Caco-2 (cell line): ENCODE data around the gene RUNX2. TPM values are rescaled to one million over a fixed set of nuclear protein-coding genes. Genes with fewer than 3 reads are reported as not detected.

Experiments used
- BruUV-seq: library from RNA; stranded (reverse); fragments of 400-500 nt; replicated peaks from 2 replicates; lab custom pipeline; 2021; lab: Mats Ljungman, UMichigan
- CTCF ChIA-PET: fragments of 300-600 bp; sonication (Branson Sonifier 250); formaldehyde crosslinking; loops from one replicate; lab custom pipeline; 2022; ENCODE audit warnings: antibody characterized with exemption; lab: Charles Lee
- POLR2A ChIA-PET: fragments of 300-600 bp; sonication (Branson Sonifier 250); formaldehyde crosslinking; loops from one replicate; lab custom pipeline; 2022; ENCODE audit warnings: antibody characterized with exemption; lab: Charles Lee
- DNase-seq, 2 experiments: peaks; one replicate each; pipeline versions ENCODE4 v3.0.0 to v3.0.0-alpha.2; 2020 to 2022
- H3K27me3 ChIP-seq: replicated peaks from 2 replicates; pipeline ENCODE4 v1.6.0; 2011; ENCODE audit warnings: low read length; ENCODE audit not compliant: control insufficient read depth, insufficient read depth
- H3K36me3 ChIP-seq: 2 replicates; pipeline ENCODE4 v1.5.1; 2011; ENCODE audit warnings: low read length; ENCODE audit not compliant: control insufficient read depth, insufficient read depth
- H3K4me1 ChIP-seq: fragments of 250-450 bp; sonication (Bioruptor Pico); 2 replicates; pipeline ENCODE4 v1.5.1; 2020; ENCODE audit warnings: mild to moderate bottlenecking
- H3K4me3 ChIP-seq: 2 replicates; pipeline ENCODE4 v1.5.1; 2011; ENCODE audit warnings: low read depth, mild to moderate bottlenecking, control low read depth, low read length
- H3K9me3 ChIP-seq: fragments of 250-450 bp; sonication (Bioruptor Pico); 2 replicates; pipeline ENCODE4 v1.5.1; 2020; ENCODE audit warnings: mild to moderate bottlenecking, moderate library complexity
- H3K27ac Mint-ChIP-seq: one replicate; pipeline ENCODE4 v1.8.0; 2022; ENCODE audit warnings: mixed read lengths; ENCODE audit not compliant: unreplicated experiment
- H3K27me3 Mint-ChIP-seq: one replicate; pipeline ENCODE4 v1.8.0; 2022; ENCODE audit warnings: mixed read lengths; ENCODE audit not compliant: insufficient read depth, unreplicated experiment
- H3K36me3 Mint-ChIP-seq: one replicate; pipeline ENCODE4 v1.8.0; 2022; ENCODE audit warnings: mild to moderate bottlenecking, mixed read lengths; ENCODE audit not compliant: insufficient read depth, unreplicated experiment
- H3K4me1 Mint-ChIP-seq: one replicate; pipeline ENCODE4 v1.8.0; 2022; ENCODE audit warnings: low read depth, mixed read lengths; ENCODE audit not compliant: unreplicated experiment
- H3K4me3 Mint-ChIP-seq: one replicate; pipeline ENCODE4 v1.8.0; 2022; ENCODE audit warnings: mild to moderate bottlenecking, moderate library complexity, mixed read lengths; ENCODE audit not compliant: unreplicated experiment
- H3K9me3 Mint-ChIP-seq: one replicate; pipeline ENCODE4 v1.8.0; 2022; ENCODE audit warnings: mixed read lengths; ENCODE audit not compliant: unreplicated experiment
- CTCF ChIP-seq, 2 experiments: fragments of 200-600 bp in 1 of 2; IDR thresholded peaks; 1 replicate in 1 of 2; 2 replicates in 1 of 2; pipeline versions ENCODE4 v1.5.1 to v1.8.0; 2011 to 2022; ENCODE audit warnings: antibody characterized with exemption in 1 of 2, control low read depth in 1 of 2, inconsistent platforms in 1 of 2, low read depth in 1 of 2, low read length in 1 of 2, mild to moderate bottlenecking in 1 of 2, moderate library complexity in 1 of 2; ENCODE audit not compliant: insufficient read depth in 1 of 2, severe bottlenecking in 1 of 2, unreplicated experiment in 1 of 2
- intact Hi-C: fragments of 100-400 bp; cut with micrococcal nuclease; formaldehyde crosslinking; loops from one replicate; pipeline ENCODE4 v1.10.0; 2022; ENCODE audit not compliant: unreplicated experiment
- total RNA-seq: library from RNA; stranded (reverse); gene quantifications from 2 replicates; pipeline ENCODE4 v1.2.3, GENCODE V29; 2022

Gene RUNX2
- total RNA-seq, 1 experiment from 2014 or later: not detected

- H3K4me1 ChIP-seq: peaks cover 10% of the 10 kb centered on the region
- Mint-ChIP-seq H3K9me3 (no peaks in the 10 kb centered on the region), H3K36me3 (no peaks in the 10 kb centered on the region), H3K27me3 (no peaks in the 10 kb centered on the region), H3K27ac (no peak overlapping the region), H3K4me3 (no peak overlapping the region), H3K4me1 (no peaks in the 10 kb centered on the region)
- DNase-seq: no peak
- H3K4me3 ChIP-seq: no peak overlapping the region
- intact Hi-C loops: no loop called here
- no TSS peak for BruUV-seq
- TF ChIP-seq CTCF (IDR thresholded peaks at IDR 0.05; ENCODE audit: insufficient read depth in 1 of 2, low read depth in 1 of 2, low read length in 1 of 2, severe bottlenecking in 1 of 2, unreplicated experiment in 1 of 2): no peak
- H3K27me3 ChIP-seq: no peaks in the 10 kb centered on the region
- ChIA-PET CTCF (no interaction called here), POLR2A (no interaction called here)
- no peaks in the 10 kb centered on the region for H3K36me3 ChIP-seq
- H3K9me3 ChIP-seq: no peaks in the 10 kb centered on the region
These were observed 262.6 kb downstream of the RUNX2 start for GRCh38 chr6:45590696-45591184.

DNA sequence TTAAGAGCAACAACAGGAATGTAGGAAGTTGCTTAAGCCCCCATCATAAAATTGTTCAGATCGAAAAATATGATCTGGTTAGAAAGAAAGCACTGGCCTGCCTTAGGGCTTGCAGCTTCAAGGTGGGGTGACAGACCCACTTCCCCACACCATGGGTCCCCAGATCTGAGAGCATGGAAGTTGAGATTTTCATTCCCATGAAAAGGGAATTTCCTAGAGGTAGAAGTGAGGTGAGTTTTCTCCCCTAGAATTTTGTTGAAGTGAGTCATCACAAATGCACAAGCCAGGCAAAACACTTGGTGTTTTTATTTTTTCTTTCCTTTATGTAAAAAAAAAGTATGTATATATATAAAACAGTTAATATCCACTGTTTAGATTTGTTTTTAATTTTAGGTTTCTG, 263.2 kb downstream of the RUNX2 start:
- DNase-seq: no peak
- no peak overlapping the region for H3K4me3 Mint-ChIP-seq
- H3K4me3 ChIP-seq: no peak overlapping the region
- H3K27me3 ChIP-seq: no peaks in the 10 kb centered on the region
- no TSS peak for BruUV-seq
- H3K9me3 Mint-ChIP-seq: no peaks in the 10 kb centered on the region
- no peaks in the 10 kb centered on the region for H3K36me3 ChIP-seq
- TF ChIP-seq CTCF (IDR thresholded peaks at IDR 0.05; ENCODE audit: insufficient read depth in 1 of 2, low read depth in 1 of 2, low read length in 1 of 2, severe bottlenecking in 1 of 2, unreplicated experiment in 1 of 2): no peak
- H3K27ac Mint-ChIP-seq: no peak overlapping the region
- no peaks in the 10 kb centered on the region for H3K36me3 Mint-ChIP-seq
- H3K4me1 Mint-ChIP-seq: no peaks in the 10 kb centered on the region
- H3K27me3 Mint-ChIP-seq: no peaks in the 10 kb centered on the region
- intact Hi-C loops: no loop called here
- H3K9me3 ChIP-seq: no peaks in the 10 kb centered on the region
- ChIA-PET CTCF (no interaction called here), POLR2A (no interaction called here)
- peaks cover 10% of the 10 kb centered on the region for H3K4me1 ChIP-seq

DNA sequence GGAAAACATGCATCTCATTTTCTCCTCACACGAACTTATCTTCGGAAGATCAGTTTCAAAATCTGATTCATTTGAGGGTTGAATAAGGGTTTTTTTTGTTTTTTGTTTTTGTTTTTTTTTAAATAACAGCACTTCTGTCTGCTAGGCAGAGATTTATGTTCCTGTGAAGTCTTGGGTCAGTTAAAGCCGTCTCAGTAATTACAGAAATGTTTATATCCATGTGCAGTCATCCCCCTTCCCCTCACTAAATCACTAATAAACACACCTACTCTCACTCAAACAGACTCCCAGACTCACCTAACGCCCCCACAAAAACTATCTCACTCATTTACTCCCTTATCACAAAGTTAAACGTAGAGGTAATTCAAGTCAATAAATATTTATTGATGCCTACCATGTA, 263.8 kb downstream of the RUNX2 start:
- H3K4me1 ChIP-seq: peaks cover 10% of the 10 kb centered on the region
- no peaks in the 10 kb centered on the region for H3K36me3 ChIP-seq
- H3K27ac Mint-ChIP-seq: no peak overlapping the region
- ChIA-PET CTCF (no interaction called here), POLR2A (no interaction called here)
- no peaks in the 10 kb centered on the region for H3K9me3 Mint-ChIP-seq
- DNase-seq: no peak
- no peaks in the 10 kb centered on the region for H3K9me3 ChIP-seq
- no peaks in the 10 kb centered on the region for H3K36me3 Mint-ChIP-seq
- no peaks in the 10 kb centered on the region for H3K27me3 ChIP-seq
- TF ChIP-seq CTCF (IDR thresholded peaks at IDR 0.05; ENCODE audit: insufficient read depth in 1 of 2, low read depth in 1 of 2, low read length in 1 of 2, severe bottlenecking in 1 of 2, unreplicated experiment in 1 of 2): no peak
- BruUV-seq: no TSS peak
- no peak overlapping the region for H3K4me3 Mint-ChIP-seq
- no peak overlapping the region for H3K4me3 ChIP-seq
- no peaks in the 10 kb centered on the region for H3K27me3 Mint-ChIP-seq
- intact Hi-C loops: no loop called here
- H3K4me1 Mint-ChIP-seq: no peaks in the 10 kb centered on the region
